Adrenal gland (tissue), 12 donors: ENCODE measurements around the gene AXL. TPM values are rescaled to one million over a fixed set of nuclear protein-coding genes. Genes with fewer than 3 reads are reported as not detected.

ENCODE experiments used
- DNase-seq, 7 donors: peaks; one replicate each; pipeline ENCODE4 v3.0.0-alpha.2; 2019 to 2020
- H3K27ac ChIP-seq, 5 donors: fragments of 200-600 bp; sonication (generic) in 4 of 5; 1 replicate in 3 of 5; 2 replicates in 2 of 5; pipeline versions ENCODE4 v1.5.1 to v1.8.0; 2016 to 2020; ENCODE audit warnings: mild to moderate bottlenecking in 1 of 5
- H3K27me3 ChIP-seq: fragments of 200-600 bp; 2 replicates; pipeline ENCODE4 v1.8.0; 2021
- H3K36me3 ChIP-seq, 2 donors: fragments of 200-600 bp; replicated peaks in 1 of 2; 1 replicate in 1 of 2; 2 replicates in 1 of 2; pipeline versions ENCODE4 v1.5.1 to v1.8.0; 2018 to 2022
- H3K4me1 ChIP-seq, 2 donors: fragments of 200-600 bp; replicated peaks in 1 of 2; 1 replicate in 1 of 2; 2 replicates in 1 of 2; pipeline versions ENCODE4 v1.5.1 to v1.8.0; 2018 to 2021
- H3K4me3 ChIP-seq, 4 donors: fragments of 200-600 bp; sonication (generic) in 3 of 4; one replicate each; pipeline ENCODE4 v1.5.1; 2016 to 2018
- H3K9me3 ChIP-seq, 3 donors: fragments of 200-600 bp; sonication (generic) in 1 of 3; replicated peaks in 1 of 3; 1 replicate in 2 of 3; 2 replicates in 1 of 3; pipeline versions ENCODE4 v1.5.1 to v1.8.0; 2016 to 2021
- POLR2A ChIP-seq, 2 donors: fragments of 450-650 bp; IDR thresholded peaks; one replicate each; pipeline ENCODE4 v1.6.1; 2017; ENCODE audit warnings: antibody characterized with exemption in 2 of 2, mild to moderate bottlenecking in 2 of 2, moderate library complexity in 1 of 2
- WGBS, 4 donors: extraction: QIAGEN DNeasy Blood & Tissue Kit in 2 of 4; methylation state at CpG; one replicate each; pipeline versions ENCODE4 v1.1.5 to v1.1.7; 2013 to 2017; 5-methylcytosine and 5-hydroxymethylcytosine counted together
- intact Hi-C, 2 donors: fragments of 100-400 bp; cut with DNase I; formaldehyde crosslinking; loops; one replicate each; pipeline versions ENCODE4 v1.14.1 to v1.15.0; 2022 to 2023
- polyA plus RNA-seq, 3 donors: library from polyadenylated mRNA; stranded (reverse); fragments of 200-250 nt in 2 of 3; fragments of 350-450 nt in 1 of 3; fragmentation: Illumina TruSeq in 1 of 3; extraction: RNeasy Lipid Tissue Mini Kit (QIAGEN cat#74804) in 1 of 3; gene quantifications; one replicate each; pipeline ENCODE4 v1.2.3, GENCODE V29; 2013 to 2014
- total RNA-seq, 9 donors: library from RNA; depleted of rRNA in 4 of 9; stranded (reverse); fragments of >200 nt in 4 of 9; fragments of 120-200 nt in 1 of 9; fragmentation: NEBNext Ultra II Directional in 1 of 9; extraction: Animal tissue kit (Norgen Biotek cat#: 25700) in 1 of 9; gene quantifications; one replicate each; pipeline versions ENCODE4 v1.1.0 to v1.2.4, GENCODE V29; 2013 to 2023
- TF ChIP-seq, protein P1 (sequence below), 6 experiments: fragments of 450-650 bp in 4 of 6; fragments of 200-600 bp in 2 of 6; sonication (generic) in 1 of 6; IDR thresholded peaks; 1 replicate in 5 of 6; 2 replicates in 1 of 6; pipeline versions ENCODE4 v1.5.1 to v1.8.0; 2016 to 2021; ENCODE audit warnings: antibody characterized with exemption in 6 of 6, mild to moderate bottlenecking in 2 of 6, moderate library complexity in 1 of 6
- donor health status: healthy with polysubstance abuse.
- donor health status: Bipolar disorder and iron deficiency.
- donor health status: DM: yes; HTN: yes; CAD: no.
- donor health status: DM: no; HTN: no; CAD: no.
- donor health status: DM: no; HTN: no; CAD: no.
- donor health status: DM: yes; HTN: yes; CAD: no.

AXL gene
- total and polyA plus RNA-seq, 12 donors = 12.0 to 105 (median 50.0) TPM

DNA sequence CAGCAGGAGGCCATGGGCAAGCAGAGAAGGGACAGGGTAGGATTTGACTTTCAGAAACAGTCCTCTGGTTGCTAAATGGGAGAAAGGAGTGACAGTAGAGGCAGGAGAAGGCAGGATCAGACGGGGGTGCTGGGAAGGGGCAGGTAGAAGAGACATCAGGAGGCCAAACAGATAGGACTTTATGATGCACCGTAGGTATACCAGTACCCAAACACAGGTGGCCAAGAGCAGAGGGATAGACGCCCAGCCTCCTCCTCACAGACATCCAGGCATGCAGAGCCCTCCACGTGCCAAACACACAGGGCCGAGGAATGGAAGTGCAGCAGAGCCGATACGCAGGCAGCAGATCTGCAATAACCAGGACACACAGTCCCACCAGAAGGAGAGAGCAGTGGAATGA lies 1.3 kb upstream of the AXL start:
- intact Hi-C loops = no loop called here
- Histone ChIP-seq H3K27me3 (no peaks in the 10 kb centered on the region), H3K4me1 (peaks cover 4 to 14% of the 10 kb centered on the region in 2 donors), H3K9me3 (no peaks in the 10 kb centered on the region), H3K4me3 (no peak overlapping the region), H3K27ac (peak overlapping the region in 2 of 5 donors; percentile 92 to 93), H3K36me3 (no peaks in the 10 kb centered on the region)
- DNase-seq = no peak
- WGBS, 4 donors = 68 to 78% (median 72%) methylated on average over 7 of the region's 7 CpGs
- no peak for TF ChIP-seq POLR2A (IDR thresholded peaks at IDR 0.05)
- TF ChIP-seq, protein P1, sequence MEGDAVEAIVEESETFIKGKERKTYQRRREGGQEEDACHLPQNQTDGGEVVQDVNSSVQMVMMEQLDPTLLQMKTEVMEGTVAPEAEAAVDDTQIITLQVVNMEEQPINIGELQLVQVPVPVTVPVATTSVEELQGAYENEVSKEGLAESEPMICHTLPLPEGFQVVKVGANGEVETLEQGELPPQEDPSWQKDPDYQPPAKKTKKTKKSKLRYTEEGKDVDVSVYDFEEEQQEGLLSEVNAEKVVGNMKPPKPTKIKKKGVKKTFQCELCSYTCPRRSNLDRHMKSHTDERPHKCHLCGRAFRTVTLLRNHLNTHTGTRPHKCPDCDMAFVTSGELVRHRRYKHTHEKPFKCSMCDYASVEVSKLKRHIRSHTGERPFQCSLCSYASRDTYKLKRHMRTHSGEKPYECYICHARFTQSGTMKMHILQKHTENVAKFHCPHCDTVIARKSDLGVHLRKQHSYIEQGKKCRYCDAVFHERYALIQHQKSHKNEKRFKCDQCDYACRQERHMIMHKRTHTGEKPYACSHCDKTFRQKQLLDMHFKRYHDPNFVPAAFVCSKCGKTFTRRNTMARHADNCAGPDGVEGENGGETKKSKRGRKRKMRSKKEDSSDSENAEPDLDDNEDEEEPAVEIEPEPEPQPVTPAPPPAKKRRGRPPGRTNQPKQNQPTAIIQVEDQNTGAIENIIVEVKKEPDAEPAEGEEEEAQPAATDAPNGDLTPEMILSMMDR (IDR thresholded peaks at IDR 0.05) = no peak

DNA sequence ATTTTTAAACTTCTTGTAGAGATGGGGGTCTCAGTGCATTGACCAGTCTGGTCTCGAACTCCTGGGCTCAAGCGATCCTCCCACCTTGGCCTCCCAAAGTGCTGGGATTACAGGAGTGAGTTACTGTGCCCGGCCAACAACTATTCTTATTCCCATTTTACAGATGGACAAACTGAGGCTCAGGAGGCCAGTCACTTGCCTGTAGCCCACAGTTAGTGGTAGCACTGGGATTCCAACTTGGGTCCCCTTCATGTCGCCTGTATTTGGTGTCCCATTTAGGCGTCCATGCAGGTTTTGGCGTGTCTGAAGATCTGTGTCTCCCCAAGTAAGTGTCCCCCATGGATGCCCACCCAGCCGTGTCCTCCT lies 791 bp upstream of the AXL start:
- intact Hi-C loops = no loop called here
- no peaks in the 10 kb centered on the region for H3K9me3 ChIP-seq
- peak overlapping the region in 1 of 4 donors; percentile 76 for H3K4me3 ChIP-seq
- H3K27me3 ChIP-seq = no peaks in the 10 kb centered on the region
- TF ChIP-seq, protein P1 (IDR thresholded peaks at IDR 0.05) = no peak
- TF ChIP-seq POLR2A (IDR thresholded peaks at IDR 0.05) = no peak
- DNase-seq = no peak
- H3K36me3 ChIP-seq = no peaks in the 10 kb centered on the region
- H3K27ac ChIP-seq = peak overlapping the region; percentile 53 to 93 (median 92)
- peaks cover 8 to 17% of the 10 kb centered on the region in 2 donors for H3K4me1 ChIP-seq
- WGBS, 4 donors = 63 to 75% (median 66%) methylated on average over 5 to 7 of the region's 7 CpGs

DNA sequence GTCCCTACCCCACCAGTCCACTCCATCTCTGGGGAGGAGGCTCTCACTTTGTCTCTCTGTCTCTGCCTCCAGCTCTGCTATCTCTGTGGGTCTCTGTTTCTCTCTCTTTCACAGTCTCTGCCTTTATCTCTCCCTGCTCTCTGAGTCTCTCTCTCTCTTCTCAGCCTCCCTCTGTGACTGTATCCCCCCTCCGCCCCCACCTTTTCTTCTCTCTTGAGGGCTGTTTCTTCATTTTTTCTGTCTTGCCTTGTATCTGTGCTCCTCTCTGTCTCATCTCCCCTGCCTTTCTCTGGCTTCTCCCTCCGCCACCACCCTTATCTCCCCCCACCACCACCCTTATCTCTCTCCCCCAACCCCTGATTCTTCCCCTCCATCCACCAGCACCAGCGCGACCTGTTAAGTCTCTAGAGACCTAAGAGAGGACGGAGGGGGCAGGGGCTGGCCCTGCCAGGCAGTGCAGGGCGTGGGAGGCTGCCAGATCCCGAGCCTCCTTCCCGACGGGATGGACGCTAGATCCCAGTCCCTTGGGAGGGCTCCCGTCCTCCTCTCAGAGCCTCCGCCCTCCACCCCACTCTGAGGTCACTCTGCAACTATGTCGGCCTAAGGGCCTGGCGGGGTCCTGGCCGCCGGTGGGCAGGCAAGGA lies 1.0 kb downstream of the AXL start:
- TF ChIP-seq, protein P1 (IDR thresholded peaks at IDR 0.05) = no peak
- peak in 1 of 2 donors; percentile 43 for TF ChIP-seq POLR2A (IDR thresholded peaks at IDR 0.05)
- Histone ChIP-seq H3K27ac (peak overlapping the region in 4 of 5 donors; percentile 53 to 93 (median 92)), H3K27me3 (no peaks in the 10 kb centered on the region), H3K4me1 (peaks cover 13 to 30% of the 10 kb centered on the region in 2 donors), H3K36me3 (no peaks in the 10 kb centered on the region), H3K4me3 (peak overlapping the region in 2 of 4 donors; percentile 40 to 76), H3K9me3 (no peaks in the 10 kb centered on the region)
- intact Hi-C loops = no loop called here
- DNase-seq = peak in 5 of 7 donors; percentile 28 to 56 (median 43)
- 9 to 30% (median 24%) methylated on average over 9 to 16 of the region's 16 CpGs for WGBS, 4 donors

DNA sequence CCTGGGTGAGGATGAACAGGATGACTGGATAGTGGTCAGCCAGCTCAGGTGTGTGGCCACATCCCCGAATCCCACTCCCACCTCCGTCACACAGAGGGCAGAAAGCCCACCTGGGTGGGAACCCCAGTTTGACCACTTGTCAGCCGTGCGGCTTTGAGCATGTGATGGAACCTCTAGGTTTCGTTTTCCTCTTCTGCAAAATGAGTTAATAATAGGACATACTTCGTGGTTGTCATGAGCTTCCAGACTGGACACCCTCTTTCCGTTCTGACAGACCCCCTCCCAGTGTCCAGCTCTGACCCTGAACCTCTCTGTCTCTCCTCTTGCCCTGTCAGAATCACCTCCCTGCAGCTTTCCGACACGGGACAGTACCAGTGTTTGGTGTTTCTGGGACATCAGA lies 1.8 kb downstream of the AXL start:
- peaks cover 14 to 37% of the 10 kb centered on the region in 2 donors for H3K4me1 ChIP-seq
- WGBS, 4 donors = 47 to 74% (median 62%) methylated on average over 7 to 9 of the region's 9 CpGs
- no peaks in the 10 kb centered on the region for H3K27me3 ChIP-seq
- H3K4me3 ChIP-seq = peak overlapping the region in 1 of 4 donors; percentile 76
- intact Hi-C loops = no loop called here
- H3K9me3 ChIP-seq = no peaks in the 10 kb centered on the region
- peak overlapping the region in 4 of 5 donors; percentile 53 to 93 (median 92) for H3K27ac ChIP-seq
- H3K36me3 ChIP-seq = no peaks in the 10 kb centered on the region
- no peak for TF ChIP-seq POLR2A (IDR thresholded peaks at IDR 0.05)
- TF ChIP-seq, protein P1 (IDR thresholded peaks at IDR 0.05) = no peak
- DNase-seq = no peak
